ENCODE measurements around the gene COQ7. TPM values are rescaled to one million over a fixed set of nuclear protein-coding genes. Genes with fewer than 3 reads are reported as not detected.

COQ7 gene
- total and polyA plus RNA-seq, 2 of the 4 experiments (the other 2 are of a cell fraction) = 10.9 to 13.6 TPM

- TF ChIP-seq POLR2A (IDR thresholded peaks at IDR 0.05; ENCODE audit: low read depth, low read length) (no peak), MXI1 (IDR thresholded peaks at IDR 0.05; ENCODE audit: borderline replicate concordance, low read depth, low read length) (no peak)
Measured at GRCh38 chr16:19108409-19109287, 41.2 kb downstream of the COQ7 start (continued).

- H3K9me1 ChIP-seq (ENCODE audit: insufficient read depth, low read length) = peaks cover 11% of the 10 kb centered on the region
- no peak overlapping the region for H2AFZ ChIP-seq (replicated peaks; ENCODE audit: low read length, poor library complexity)
- no peak overlapping the region for H2BK20ac ChIP-seq (ENCODE audit: low read depth, low read length)
- POLR2A ChIA-PET (ENCODE audit: unreplicated experiment) = no interaction called here
- intact Hi-C loops (cut with micrococcal nuclease) (no loop called here), dilution Hi-C loops (cut with HindIII; ENCODE audit: low sequenced_read_pairs, unreplicated experiment) (no loop called here), in situ Hi-C loops (cut with MboI; ENCODE audit: low sequenced_read_pairs) (loop anchor here (25.0 kb wide), 2 partner anchors 603 to 778 kb away; partner anchors contain the start of genes GPRC5B, IQCK and KNOP1)
- H3K18ac ChIP-seq (ENCODE audit: low read depth, low read length) = no peak overlapping the region
- no peak overlapping the region for H2BK15ac ChIP-seq (ENCODE audit: low read depth, low read length)
- no peak overlapping the region for H3K4ac ChIP-seq (ENCODE audit: low read depth, low read length)
- no peak overlapping the region for H4K91ac ChIP-seq (ENCODE audit: insufficient read depth, low read depth, low read length)
- H3K4me3 ChIP-seq (ENCODE audit: insufficient read depth, low read depth, low read length) = no peak overlapping the region
- BruUV-seq (replicated peaks) = no TSS peak
- CTCF ChIA-PET = no interaction called here
- no peak overlapping the region for H2AK9ac ChIP-seq (replicated peaks; ENCODE audit: low read depth, low read length, poor library complexity)
- no peaks in the 10 kb centered on the region for H3K27me3 ChIP-seq (ENCODE audit: control insufficient read depth, insufficient read depth, low read length)
- ATAC-seq (ENCODE audit: low read depth) (no peak), DNase-seq (no peak)
- peaks cover 0 to 15% of the 10 kb centered on the region in 2 experiments; a peak in 1 of 4 replicates for H3K79me1 ChIP-seq (ENCODE audit: low read depth in 1 of 2, low read length in 2 of 2)
- no peak overlapping the region for H3K23ac ChIP-seq (ENCODE audit: low read depth, low read length)
- H3K4me1 ChIP-seq (ENCODE audit: control insufficient read depth, insufficient read depth, low read length) = peaks cover 12% of the 10 kb centered on the region
- no peak overlapping the region for H3K4me2 ChIP-seq (ENCODE audit: low read depth, low read length)
- WGBS, 2 experiments (ENCODE audit: extremely low coverage in 2 of 2, insufficient read length in 1 of 2) = no CpG with 5 or more reads among the region's 4 CpGs
- H2BK5ac ChIP-seq (ENCODE audit: low read depth, low read length, poor library complexity, severe bottlenecking) = no peak overlapping the region
- no peaks in the 10 kb centered on the region for H3K36me3 ChIP-seq (ENCODE audit: control insufficient read depth, insufficient read depth, low read length)
- H2BK120ac ChIP-seq (ENCODE audit: low read depth, low read length) = no peak overlapping the region
- H2AK5ac ChIP-seq (ENCODE audit: low read depth, low read length) = no peak overlapping the region
- no peak overlapping the region for H3K9ac ChIP-seq (ENCODE audit: low read depth, low read length)
- H4K8ac ChIP-seq (ENCODE audit: low read depth in 2 of 2, low read length in 2 of 2) = no peak overlapping the region
- no peak overlapping the region for H3K56ac ChIP-seq (ENCODE audit: extremely low read depth, insufficient read depth, low read length)
- no peaks in the 10 kb centered on the region for H3K9me3 ChIP-seq (ENCODE audit: control insufficient read depth, insufficient read depth, low read length)
- no peak overlapping the region for H3K27ac ChIP-seq (ENCODE audit: insufficient read depth, low read length)
- no peak overlapping the region for H3K14ac ChIP-seq (replicated peaks; ENCODE audit: low read depth, low read length)
- peaks cover 3% of the 10 kb centered on the region; the same call in 1 of the 2 replicates for H4K20me1 ChIP-seq (ENCODE audit: insufficient read depth, low read length)
- no peak overlapping the region for H4K5ac ChIP-seq (ENCODE audit: low read depth, low read length)
- TF ChIP-seq MAZ (IDR thresholded peaks at IDR 0.05; ENCODE audit: borderline replicate concordance, low read depth, low read length) (no peak), USF2 (IDR thresholded peaks at IDR 0.05; ENCODE audit: low read depth, low read length) (no peak), MAFK (IDR thresholded peaks at IDR 0.05; ENCODE audit: low read depth, low read length) (no peak), POLR2A (IDR thresholded peaks at IDR 0.05; ENCODE audit: low read depth, low read length) (no peak), RCOR1 (IDR thresholded peaks at IDR 0.05; ENCODE audit: insufficient replicate concordance, low read length) (no peak), CTCF (conservative IDR thresholded peaks at IDR 0.05; ENCODE audit: low read depth, low read length) (no peak), MXI1 (IDR thresholded peaks at IDR 0.05; ENCODE audit: borderline replicate concordance, low read depth, low read length) (no peak), FOS (IDR thresholded peaks at IDR 0.05; ENCODE audit: low read depth, low read length) (no peak), NFE2L2 (IDR thresholded peaks at IDR 0.05; ENCODE audit: low read depth, low read length) (no peak), RFX5 (IDR thresholded peaks at IDR 0.05; ENCODE audit: low read depth, low read length) (no peak), RAD21 (IDR thresholded peaks at IDR 0.05; ENCODE audit: low read length) (no peak), CEBPB (IDR thresholded peaks at IDR 0.05; ENCODE audit: low read depth, low read length) (no peak), CHD1 (IDR thresholded peaks at IDR 0.05; ENCODE audit: low read depth, low read length) (no peak)
Measured at GRCh38 chr16:19109288-19109664, 41.9 kb downstream of the COQ7 start.
